DMS79 (cell line): ENCODE data around the gene APOL6.
"Not testable (repeated sequence)": the region's sequence is repeated elsewhere in the genome, so short reads cannot be mapped to it uniquely, and the experiment has no call there.

Experiments
- DNase-seq: peaks from one replicate; lab custom pipeline; 2025; lab: John Stamatoyannopoulos, UW

The APOL6 gene

GRCh38 chr22:35617137-35617755, 31.0 kb upstream of the APOL6 start, which contains the start of gene MB:
TSS of gene MB (minus strand) at chr22:35617329. CDS start at chr22:35617257, 72 bp downstream.
- DNase-seq, result no peak

GRCh38 chr22:35618427-35619223, 29.6 kb upstream of the APOL6 start:
- DNase-seq, result no peak

GRCh38 chr22:35619336-35620094, 28.7 kb upstream of the APOL6 start:
- no peak for DNase-seq

GRCh38 chr22:35620624-35621251, 27.5 kb upstream of the APOL6 start:
- no peak for DNase-seq

- DNase-seq, result no peak
These were observed 26.8 kb upstream of the APOL6 start for GRCh38 chr22:35621451-35621850.

- DNase-seq, result peak; percentile 79
These were observed 25.9 kb upstream of the APOL6 start for GRCh38 chr22:35622191-35622913.

GRCh38 chr22:35623885-35624284, 24.4 kb upstream of the APOL6 start:
- not testable (repeated sequence) for DNase-seq

GRCh38 chr22:35624547-35624946, 23.7 kb upstream of the APOL6 start:
- DNase-seq, result no peak

GRCh38 chr22:35625763-35626432, 22.3 kb upstream of the APOL6 start:
- no peak for DNase-seq

- DNase-seq, result peak; percentile 56
These were observed 20.8 kb upstream of the APOL6 start for GRCh38 chr22:35627267-35628041.

- DNase-seq, result no peak
These were observed 19.5 kb upstream of the APOL6 start for GRCh38 chr22:35628732-35629131.

GRCh38 chr22:35629406-35630216, 18.6 kb upstream of the APOL6 start:
- no peak for DNase-seq

- DNase-seq, result no peak
These were observed 17.9 kb upstream of the APOL6 start for GRCh38 chr22:35630387-35630793.

GRCh38 chr22:35630891-35631290, 17.4 kb upstream of the APOL6 start:
- DNase-seq, result no peak

GRCh38 chr22:35631597-35631996, 16.6 kb upstream of the APOL6 start:
- no peak for DNase-seq

GRCh38 chr22:35632935-35633334, 15.3 kb upstream of the APOL6 start:
- no peak for DNase-seq

GRCh38 chr22:35633520-35633919, 14.7 kb upstream of the APOL6 start:
- DNase-seq, result no peak

GRCh38 chr22:35634015-35634414, 14.2 kb upstream of the APOL6 start:
- DNase-seq, result no peak

GRCh38 chr22:35634943-35635540, 13.2 kb upstream of the APOL6 start:
- no peak for DNase-seq
